ENCODE measurements around the gene TM9SF1. TPM values are rescaled to one million over a fixed set of nuclear protein-coding genes. Genes with fewer than 3 reads are reported as not detected.

Gene TM9SF1
- polyA plus RNA-seq (ENCODE audit: insufficient read length), result 18.8 TPM

- DNase-seq (ENCODE audit: low read depth), result peak; percentile 51
These were observed at the start of gene TM9SF1 for GRCh38 chr14:24195186-24196070. TSS of gene TM9SF1 (minus strand) at chr14:24195441. CDS start at chr14:24195019, 422 bp downstream.

DNA sequence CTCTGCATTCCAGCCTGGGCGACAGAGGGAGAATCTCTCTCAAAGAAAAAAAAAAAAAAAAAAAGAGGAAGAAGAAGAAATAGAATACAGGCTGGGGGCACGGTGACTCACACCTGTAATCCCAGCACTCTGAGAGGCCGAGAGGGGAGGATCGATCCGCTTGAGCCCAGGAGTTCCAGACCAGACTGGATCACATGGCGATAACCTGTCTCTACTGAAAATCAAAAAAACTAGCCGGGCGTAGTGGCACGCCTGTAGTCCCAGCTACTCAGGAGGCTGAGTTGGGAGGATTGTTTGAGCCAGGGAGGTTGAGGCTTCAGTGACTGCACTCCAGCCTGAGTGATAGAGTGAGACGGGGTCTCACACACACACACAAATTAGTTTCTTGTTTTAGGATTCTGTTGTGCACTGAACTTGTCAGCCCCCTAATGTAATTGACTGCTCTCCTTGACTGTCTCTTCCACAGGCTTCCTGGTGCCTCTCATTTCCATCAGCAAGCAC lies 48.1 kb upstream of the TM9SF1 start:
- no peak for DNase-seq (ENCODE audit: low read depth)

DNA sequence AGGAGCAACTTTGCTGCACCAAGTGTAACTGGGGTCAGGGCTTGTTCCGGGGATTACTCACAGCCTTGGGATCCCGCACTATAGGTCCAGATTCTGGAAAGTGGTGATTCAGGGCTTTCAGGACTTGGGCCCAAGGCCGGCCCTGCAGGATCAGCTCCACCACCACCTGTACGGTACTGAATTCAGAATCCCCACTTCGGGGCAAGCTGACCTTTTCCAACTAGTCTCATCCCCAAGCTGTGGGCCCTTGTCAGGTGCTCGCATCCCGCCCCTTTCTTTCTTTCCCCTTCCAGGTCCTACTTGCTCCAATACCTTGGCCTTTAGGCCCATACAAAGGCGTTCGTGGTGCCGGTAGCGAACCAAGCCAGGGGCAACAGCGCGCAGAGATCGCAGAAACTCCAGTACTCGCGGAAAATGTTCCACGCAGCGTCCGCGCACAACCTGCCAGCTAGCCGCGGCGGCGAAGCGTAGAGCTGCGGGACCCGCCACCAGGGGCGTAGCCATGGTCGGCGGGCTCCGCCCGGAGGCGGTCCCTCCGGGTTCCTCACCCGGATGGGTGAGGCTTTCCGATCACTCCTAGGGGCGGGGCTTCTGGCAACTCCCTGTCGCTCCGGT lies 46.7 kb upstream of the TM9SF1 start:
- peak; percentile 88 for DNase-seq (ENCODE audit: low read depth)

DNA sequence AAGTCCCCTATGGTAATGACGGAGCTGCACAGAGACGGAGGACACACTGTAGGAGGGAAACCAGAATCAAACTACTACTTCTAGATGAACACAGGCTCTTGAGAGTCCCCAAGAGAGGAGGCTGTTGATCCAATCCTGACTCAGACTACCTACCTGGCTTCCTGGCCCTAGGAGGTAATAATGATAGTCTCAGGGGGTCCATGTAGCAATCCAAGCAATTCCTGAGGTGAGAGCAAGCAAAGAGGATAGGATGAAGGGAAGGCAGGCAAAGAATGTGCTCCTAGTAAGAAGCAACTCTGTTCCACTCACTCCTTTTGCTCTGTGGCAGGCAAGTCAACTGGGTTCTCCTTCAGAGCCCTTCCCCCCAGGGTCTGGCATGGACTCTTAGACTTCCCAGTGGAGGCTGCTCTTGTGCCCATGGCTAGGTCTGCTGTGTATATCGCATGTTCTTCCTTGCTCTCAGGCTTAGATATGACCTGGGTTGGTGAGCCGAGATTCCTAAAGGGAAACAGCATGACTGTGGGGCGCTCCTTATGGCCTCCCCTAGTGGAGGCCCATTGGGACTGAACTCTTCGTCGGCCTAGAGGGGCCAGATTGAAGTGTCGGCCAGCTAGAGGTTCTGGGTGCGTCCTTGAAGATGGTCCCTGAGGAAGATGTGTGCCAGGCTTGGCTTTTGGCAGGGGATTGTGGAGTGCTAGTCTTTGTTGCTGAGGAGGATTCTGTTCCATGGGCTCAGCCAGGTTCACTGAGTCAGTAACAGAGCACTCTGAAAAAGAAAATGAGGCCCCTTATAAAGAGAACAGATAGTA lies 45.1 kb upstream of the TM9SF1 start:
- no peak for DNase-seq (ENCODE audit: low read depth)

DNA sequence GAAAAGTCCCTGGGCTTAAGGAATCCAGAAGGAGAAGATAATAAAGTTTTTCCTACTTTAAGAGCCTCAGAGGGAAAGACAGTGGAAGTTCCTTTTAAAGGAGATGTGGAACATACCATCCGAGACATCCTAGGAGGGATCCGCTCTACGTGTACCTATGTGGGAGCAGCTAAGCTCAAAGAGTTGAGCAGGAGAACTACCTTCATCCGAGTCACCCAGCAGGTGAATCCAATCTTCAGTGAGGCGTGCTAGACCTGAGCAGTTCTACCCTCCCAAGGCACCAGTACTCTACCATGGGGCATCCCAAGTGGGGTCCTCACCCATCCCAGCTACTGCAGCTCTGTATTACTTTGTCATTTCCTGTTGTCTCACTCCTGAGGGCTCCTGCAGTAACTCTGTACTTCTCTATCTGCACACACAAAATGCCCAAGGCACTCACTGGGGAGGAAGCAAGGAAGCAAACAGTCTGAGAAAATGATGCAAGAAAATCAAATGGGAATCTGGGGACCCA lies 43.3 kb upstream of the TM9SF1 start:
- no peak for DNase-seq (ENCODE audit: low read depth)

DNA sequence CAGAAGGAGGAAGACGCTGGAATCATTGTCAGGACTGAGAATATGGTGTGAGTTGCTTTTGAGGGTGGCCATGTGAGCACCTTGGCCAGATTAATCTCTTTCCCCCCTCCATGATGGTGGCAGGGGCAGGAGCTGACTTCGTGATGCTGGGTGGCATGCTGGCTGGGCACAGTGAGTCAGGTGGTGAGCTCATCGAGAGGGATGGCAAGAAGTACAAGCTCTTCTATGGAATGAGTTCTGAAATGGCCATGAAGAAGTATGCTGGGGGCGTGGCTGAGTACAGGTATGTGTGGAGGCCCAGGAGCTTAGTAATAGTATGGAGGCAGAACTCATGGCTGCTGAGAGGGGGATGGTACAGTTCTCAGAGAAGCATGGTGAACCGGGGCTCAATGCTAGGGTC lies 42.9 kb upstream of the TM9SF1 start:
- no peak for DNase-seq (ENCODE audit: low read depth)

- no peak for DNase-seq (ENCODE audit: low read depth)
These were observed 42.3 kb upstream of the TM9SF1 start for GRCh38 chr14:24237463-24237955.

GRCh38 chr14:24236689-24237462 lies 41.6 kb upstream of the TM9SF1 start:
- DNase-seq (ENCODE audit: low read depth), result no peak

GRCh38 chr14:24235804-24236688 lies 40.8 kb upstream of the TM9SF1 start:
- no peak for DNase-seq (ENCODE audit: low read depth)

DNA sequence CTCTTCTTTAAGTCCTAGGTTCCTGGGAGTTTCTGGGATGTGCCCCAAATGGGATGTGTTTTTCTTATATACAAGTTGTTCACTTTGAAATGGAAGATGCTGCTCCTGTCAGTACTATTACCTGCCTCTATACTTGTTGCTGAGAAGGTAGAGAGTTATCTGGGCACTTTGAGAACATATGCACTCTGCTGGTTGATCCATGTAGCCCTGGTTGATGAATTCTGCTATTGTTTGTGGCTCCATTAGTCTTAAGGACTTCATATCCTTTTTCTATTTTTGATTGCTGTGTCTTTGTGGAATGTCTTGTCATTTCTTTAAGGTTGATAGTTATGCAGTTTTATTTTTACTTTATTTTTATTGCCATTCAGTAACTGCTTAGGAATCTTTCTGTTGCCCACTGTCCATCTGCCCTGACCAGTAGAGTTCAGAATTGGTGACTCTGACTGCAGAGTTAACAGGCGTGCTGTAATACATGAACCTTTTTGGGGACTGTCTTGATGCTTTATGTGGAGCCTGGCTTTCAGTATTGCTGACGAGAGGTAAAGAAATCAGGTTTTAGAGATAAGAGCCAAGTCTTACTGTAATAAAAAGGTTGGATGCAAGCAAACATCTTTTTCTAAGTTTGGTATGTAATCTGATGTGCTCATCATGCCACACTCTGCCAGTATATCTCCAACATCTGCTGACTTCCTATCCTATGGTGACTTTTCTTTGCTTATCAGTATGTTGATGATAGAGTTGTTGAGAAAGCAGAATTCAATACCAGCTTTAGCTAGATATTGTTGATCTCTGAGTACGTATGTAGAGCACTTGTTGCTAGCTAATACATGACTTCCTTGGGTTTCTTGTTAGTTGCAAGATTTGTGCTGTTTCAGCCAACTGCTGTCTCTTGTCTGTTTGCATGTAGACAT lies 39.1 kb upstream of the TM9SF1 start:
- no peak for DNase-seq (ENCODE audit: low read depth)

GRCh38 chr14:24233538-24233866 lies 38.3 kb upstream of the TM9SF1 start:
- DNase-seq (ENCODE audit: low read depth), result no peak

- DNase-seq (ENCODE audit: low read depth), result no peak
These were observed 37.6 kb upstream of the TM9SF1 start, which contains the start of gene GMPR2 for GRCh38 chr14:24232645-24233537. TSS of gene GMPR2 (plus strand) at chr14:24232929. CDS start at chr14:24233254, 325 bp downstream.

DNA sequence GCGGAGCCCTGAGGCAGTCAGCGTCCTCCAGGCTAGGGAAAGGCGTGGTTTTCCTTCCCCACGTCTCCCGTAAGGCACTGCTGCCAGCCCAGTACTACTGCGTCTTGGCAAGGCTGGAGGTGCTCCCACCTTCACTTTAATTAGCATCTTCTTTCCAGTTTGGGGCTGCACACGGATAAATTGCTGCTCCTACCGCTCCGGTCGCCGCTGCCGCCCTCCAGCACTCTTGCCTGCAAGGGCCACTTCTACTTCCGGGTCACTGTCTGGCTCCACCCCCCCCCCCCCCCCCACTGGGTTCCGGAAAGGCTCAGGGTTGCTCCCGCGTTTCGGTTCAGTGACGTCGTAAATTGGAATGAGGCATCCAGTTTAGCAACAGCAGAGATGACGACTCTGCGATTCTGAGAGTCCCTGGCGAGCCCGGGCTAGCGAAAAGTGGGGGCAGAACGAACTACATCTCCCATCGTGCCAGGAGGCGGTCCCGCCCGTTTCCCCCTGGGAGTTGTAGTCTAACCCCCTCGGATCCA lies 36.9 kb upstream of the TM9SF1 start, which contains the start of gene NEDD8:
TSS of gene NEDD8 (minus strand) at position 247 of the 524 bp plus-strand sequence. CDS start at position 147, 100 bp downstream.
- peak; percentile 73 for DNase-seq (ENCODE audit: low read depth)

- DNase-seq (ENCODE audit: low read depth), result no peak
These were observed 36.3 kb upstream of the TM9SF1 start for GRCh38 chr14:24231263-24232120.

DNA sequence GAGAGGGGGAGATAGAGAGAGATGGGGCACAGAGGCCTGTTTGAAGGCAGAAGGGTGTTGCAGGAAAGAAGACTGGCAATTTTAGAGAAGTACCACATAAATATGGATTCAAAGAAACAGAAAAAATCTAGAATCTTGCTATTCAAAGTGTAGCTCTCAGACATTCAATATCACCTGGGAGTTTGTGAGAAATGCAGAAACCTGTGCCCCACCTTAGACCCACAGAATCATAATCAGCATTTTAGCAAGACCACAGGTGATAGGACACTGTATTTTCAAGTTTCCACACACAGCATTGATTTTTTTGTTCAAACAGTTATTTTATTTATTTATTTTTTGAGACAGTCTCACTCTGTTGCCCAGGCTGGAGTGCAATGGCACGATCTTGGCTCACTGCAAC lies 33.7 kb upstream of the TM9SF1 start:
- DNase-seq (ENCODE audit: low read depth), result no peak

DNA sequence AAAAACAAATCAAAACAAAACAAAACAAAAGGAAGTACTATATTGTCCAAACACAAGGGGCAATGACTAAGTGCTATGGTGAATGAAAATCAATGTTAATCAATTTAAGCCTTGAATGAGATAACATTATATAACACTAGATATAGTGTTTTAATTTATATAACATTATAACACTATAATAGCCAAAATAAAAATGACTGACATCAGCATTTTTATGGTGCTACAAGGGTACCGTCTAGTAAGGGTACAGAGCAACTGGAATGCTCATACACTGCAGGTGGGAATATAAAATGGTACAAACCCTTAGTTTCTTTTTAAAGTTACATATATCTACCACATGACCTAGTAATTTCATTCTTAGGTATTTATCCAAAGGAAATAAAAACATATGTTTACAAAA lies 31.2 kb upstream of the TM9SF1 start:
- no peak for DNase-seq (ENCODE audit: low read depth)

Measured in forelimb muscle (tissue), 1 donor.